GM23338 (cell line): ENCODE data around the gene NUP107. TPM values are rescaled to one million over a fixed set of nuclear protein-coding genes. Genes with fewer than 3 reads are reported as not detected.

Experiments used
- ATAC-seq: fragments of 200-7000 bp; cut with Tn5 transposase; 3 replicates; pipeline ENCODE4 v1.9.1; 2020
- DNase-seq: peaks from one replicate; pipeline ENCODE4 v3.0.0-alpha.2; 2015; ENCODE audit warnings: low spot score
- H2AFZ ChIP-seq: fragments of 200-600 bp; sonication (generic); 2 replicates; pipeline ENCODE4 v1.8.0; 2016; ENCODE audit warnings: antibody characterized with exemption, mild to moderate bottlenecking, moderate library complexity
- H3F3A ChIP-seq: fragments of 200-600 bp; sonication (generic); replicated peaks from 2 replicates; pipeline ENCODE4 v1.8.0; 2017; ENCODE audit warnings: antibody characterized with exemption, mixed run types, low read depth
- H3K27ac ChIP-seq: fragments of 200-600 bp; sonication (generic); 2 replicates; pipeline ENCODE4 v1.6.1; 2016; ENCODE audit warnings: low read depth
- H3K27me3 ChIP-seq: fragments of 200-600 bp; sonication (generic); 2 replicates; pipeline ENCODE4 v1.8.0; 2016; ENCODE audit warnings: mild to moderate bottlenecking, mixed run types, moderate library complexity; ENCODE audit not compliant: insufficient read depth
- H3K36me3 ChIP-seq: fragments of 200-600 bp; sonication (generic); 2 replicates; pipeline ENCODE4 v1.8.0; 2016; ENCODE audit warnings: mild to moderate bottlenecking; ENCODE audit not compliant: insufficient read depth
- H3K4me1 ChIP-seq: fragments of 200-600 bp; sonication (generic); 2 replicates; pipeline ENCODE4 v1.8.0; 2016; ENCODE audit warnings: mild to moderate bottlenecking, moderate library complexity; ENCODE audit not compliant: insufficient read depth
- H3K4me2 ChIP-seq: fragments of 200-600 bp; sonication (generic); 2 replicates; pipeline ENCODE4 v1.7.1; 2017; ENCODE audit warnings: mixed run types
- H3K4me3 ChIP-seq: fragments of 200-600 bp; sonication (generic); 2 replicates; pipeline ENCODE4 v1.6.1; 2016; ENCODE audit warnings: mixed run types
- H3K79me2 ChIP-seq: fragments of 200-600 bp; sonication (generic); replicated peaks from 2 replicates; pipeline ENCODE4 v1.8.0; 2017; ENCODE audit warnings: mild to moderate bottlenecking; ENCODE audit not compliant: insufficient read depth
- H3K9me2 ChIP-seq: fragments of 200-600 bp; sonication (generic); 2 replicates; pipeline ENCODE4 v1.8.0; 2017; ENCODE audit not compliant: insufficient read depth
- H4K20me1 ChIP-seq: fragments of 200-600 bp; sonication (generic); replicated peaks from 2 replicates; pipeline ENCODE4 v1.8.0; 2017; ENCODE audit warnings: mild to moderate bottlenecking; ENCODE audit not compliant: insufficient read depth
- H3K27ac Mint-ChIP-seq: 2 replicates; pipeline ENCODE4 v1.8.0; 2020; ENCODE audit warnings: inconsistent platforms, mild to moderate bottlenecking, moderate library complexity, mixed read lengths
- H3K27me3 Mint-ChIP-seq: 3 replicates; pipeline ENCODE4 v1.8.0; 2022; ENCODE audit warnings: low read depth, mild to moderate bottlenecking, moderate library complexity, mixed read lengths, inconsistent platforms; ENCODE audit not compliant: insufficient read depth, poor library complexity
- H3K36me3 Mint-ChIP-seq: 3 replicates; pipeline ENCODE4 v1.8.0; 2021; ENCODE audit warnings: low read depth, mild to moderate bottlenecking, inconsistent platforms, moderate library complexity, mixed read lengths
- H3K4me1 Mint-ChIP-seq: 3 replicates; pipeline ENCODE4 v1.8.0; 2020; ENCODE audit warnings: mild to moderate bottlenecking, inconsistent platforms, mixed read lengths
- H3K4me3 Mint-ChIP-seq: 3 replicates; pipeline ENCODE4 v1.8.0; 2021; ENCODE audit warnings: moderate library complexity, mild to moderate bottlenecking, inconsistent platforms, mixed read lengths
- H3K9me3 Mint-ChIP-seq: 3 replicates; pipeline ENCODE4 v1.8.0; 2020; ENCODE audit warnings: moderate library complexity, mild to moderate bottlenecking, inconsistent platforms, mixed read lengths
- ETS1 ChIP-seq: IDR thresholded peaks from 2 replicates; pipeline ENCODE4 v1.6.1; 2016; ENCODE audit warnings: antibody characterized with exemption
- JUNB ChIP-seq: IDR thresholded peaks from one replicate; pipeline ENCODE4 v1.6.1; 2016; ENCODE audit warnings: antibody characterized with exemption; ENCODE audit not compliant: unreplicated experiment
- POLR2AphosphoS5 ChIP-seq: IDR thresholded peaks from 2 replicates; pipeline ENCODE4 v1.6.1; 2016; ENCODE audit warnings: antibody characterized with exemption, low read depth
- STAT1 ChIP-seq: IDR thresholded peaks from one replicate; pipeline ENCODE4 v1.6.1; 2016; ENCODE audit warnings: antibody characterized with exemption; ENCODE audit not compliant: unreplicated experiment
- ZNF114 ChIP-seq: fragments of 250-450 bp; sonication (Bioruptor Pico); IDR thresholded peaks from 2 replicates; pipeline ENCODE4 v1.5.0; 2020; ENCODE audit warnings: mild to moderate bottlenecking, moderate library complexity
- ZNF462 ChIP-seq: fragments of 250-450 bp; sonication (Bioruptor Pico); IDR thresholded peaks from 2 replicates; pipeline ENCODE4 v1.5.0; 2020; ENCODE audit warnings: mild to moderate bottlenecking, moderate library complexity
- polyA plus RNA-seq: library from polyadenylated mRNA; unstranded; fragments of >200 nt; fragmentation: Nextera tagmentation; extraction: Ambion mirVana; gene quantifications from 2 replicates; pipeline ENCODE4 v1.2.1, GENCODE V29; 2016
- total RNA-seq: library from RNA; depleted of rRNA; stranded (reverse); fragments of >200 nt; shearing (Covaris generic); gene quantifications from 2 replicates; pipeline ENCODE4 v1.2.3, GENCODE V29; 2014
- TF ChIP-seq, protein P1 (sequence below), 2 experiments: fragments of 200-600 bp in 1 of 2; sonication (generic) in 1 of 2; conservative IDR thresholded peaks; 2 replicates each; pipeline versions ENCODE4 v1.5.1 to v1.6.1; 2016 to 2017; ENCODE audit warnings: antibody characterized with exemption in 2 of 2, low read depth in 2 of 2, mild to moderate bottlenecking in 2 of 2, moderate library complexity in 1 of 2

Gene NUP107
- total and polyA plus RNA-seq, 2 experiments from 2014 or later, result 123 to 152 TPM

- TF ChIP-seq JUNB (no peak), ZNF462 (no peak), ZNF114 (CRISPR knock-in tag) (no peak), POLR2AphosphoS5 (no peak), STAT1 (no peak)
Measured at GRCh38 chr12:68638171-68638570, 48.6 kb upstream of the NUP107 start (continued).

DNA sequence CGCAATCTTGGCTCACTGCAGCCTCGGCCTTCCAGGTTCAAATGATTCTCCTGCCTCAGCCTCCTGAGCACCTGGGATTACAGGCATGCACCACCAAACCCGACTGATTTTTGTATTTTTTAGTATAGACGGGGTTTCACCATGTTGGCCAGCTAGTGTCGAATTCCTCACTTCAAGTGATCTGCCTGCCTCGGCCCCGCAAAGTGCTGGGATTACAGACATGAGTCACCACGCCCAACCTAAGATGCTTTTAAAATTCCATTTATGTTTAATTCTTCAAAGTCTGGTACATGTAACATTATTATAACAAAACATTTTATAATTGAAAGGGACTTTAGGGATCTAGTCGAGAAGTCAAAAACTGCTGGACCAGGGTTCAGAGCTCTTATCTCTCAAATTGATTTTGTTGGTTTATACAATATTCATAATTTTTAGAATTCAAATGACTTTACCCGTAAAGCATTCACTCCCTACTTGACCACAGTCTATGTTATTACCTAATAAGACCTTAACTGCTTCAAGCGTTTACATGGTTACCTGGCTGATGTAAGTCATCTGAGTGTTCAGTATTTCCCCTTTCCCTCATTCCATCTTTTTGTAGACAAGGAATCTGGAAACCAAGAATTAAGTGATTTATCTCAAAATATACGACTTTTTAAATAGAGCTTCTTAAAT lies 47.9 kb upstream of the NUP107 start:
- no peak overlapping the region for H3K27ac Mint-ChIP-seq
- Histone ChIP-seq H3K79me2 (peaks cover 99% of the 10 kb centered on the region), H3K4me1 (no peaks in the 10 kb centered on the region), H3K27me3 (no peaks in the 10 kb centered on the region), H3K4me3 (no peak overlapping the region), H4K20me1 (peaks cover 49% of the 10 kb centered on the region), H3K9me2 (no peaks in the 10 kb centered on the region), H3K27ac (no peak overlapping the region), H3K4me2 (no peak overlapping the region), H3F3A (no peaks in the 10 kb centered on the region), H3K36me3 (no peaks in the 10 kb centered on the region), H2AFZ (no peak overlapping the region)
- TF ChIP-seq, protein P1, sequence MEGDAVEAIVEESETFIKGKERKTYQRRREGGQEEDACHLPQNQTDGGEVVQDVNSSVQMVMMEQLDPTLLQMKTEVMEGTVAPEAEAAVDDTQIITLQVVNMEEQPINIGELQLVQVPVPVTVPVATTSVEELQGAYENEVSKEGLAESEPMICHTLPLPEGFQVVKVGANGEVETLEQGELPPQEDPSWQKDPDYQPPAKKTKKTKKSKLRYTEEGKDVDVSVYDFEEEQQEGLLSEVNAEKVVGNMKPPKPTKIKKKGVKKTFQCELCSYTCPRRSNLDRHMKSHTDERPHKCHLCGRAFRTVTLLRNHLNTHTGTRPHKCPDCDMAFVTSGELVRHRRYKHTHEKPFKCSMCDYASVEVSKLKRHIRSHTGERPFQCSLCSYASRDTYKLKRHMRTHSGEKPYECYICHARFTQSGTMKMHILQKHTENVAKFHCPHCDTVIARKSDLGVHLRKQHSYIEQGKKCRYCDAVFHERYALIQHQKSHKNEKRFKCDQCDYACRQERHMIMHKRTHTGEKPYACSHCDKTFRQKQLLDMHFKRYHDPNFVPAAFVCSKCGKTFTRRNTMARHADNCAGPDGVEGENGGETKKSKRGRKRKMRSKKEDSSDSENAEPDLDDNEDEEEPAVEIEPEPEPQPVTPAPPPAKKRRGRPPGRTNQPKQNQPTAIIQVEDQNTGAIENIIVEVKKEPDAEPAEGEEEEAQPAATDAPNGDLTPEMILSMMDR (conservative IDR thresholded peaks at IDR 0.05; ENCODE audit: low read depth in 2 of 2), result no peak
- TF ChIP-seq ETS1, result no peak
- no peaks in the 10 kb centered on the region for H3K36me3 Mint-ChIP-seq
- peaks cover 6% of the 10 kb centered on the region; the same call in 1 of the 3 replicates for H3K4me1 Mint-ChIP-seq
- no peak overlapping the region for H3K4me3 Mint-ChIP-seq
- H3K27me3 Mint-ChIP-seq, result peaks cover 3% of the 10 kb centered on the region
- no peak for ATAC-seq
- H3K9me3 Mint-ChIP-seq, result no peaks in the 10 kb centered on the region
- no peak for DNase-seq
